PC-3 (cell line): ENCODE data around the gene GPR137B. TPM values are rescaled to one million over a fixed set of nuclear protein-coding genes. Genes with fewer than 3 reads are reported as not detected.

Experiments
- ATAC-seq: fragments of 200-7000 bp; cut with Tn5 transposase; 2 replicates; pipeline ENCODE4 v1.9.1; 2020; ENCODE audit warnings: mild to moderate bottlenecking, moderate library complexity
- BruUV-seq: library from RNA; stranded (reverse); fragments of 400-500 nt; replicated peaks from 2 replicates; lab custom pipeline; 2021; lab: Mats Ljungman, UMichigan
- CTCF ChIA-PET: fragments of 300-600 bp; sonication (Branson Sonifier 250); formaldehyde crosslinking; loops from one replicate; lab custom pipeline; 2022; ENCODE audit warnings: antibody characterized with exemption; lab: Charles Lee
- POLR2A ChIA-PET: fragments of 300-600 bp; sonication (Branson Sonifier 250); formaldehyde crosslinking; loops from one replicate; lab custom pipeline; 2022; ENCODE audit warnings: antibody characterized with exemption; ENCODE audit not compliant: unreplicated experiment; lab: Charles Lee
- DNase-seq: peaks from one replicate; pipeline ENCODE4 v3.0.0-alpha.2; 2015
- H2AFZ ChIP-seq: fragments of 300-600 bp; sonication (generic); 2 replicates; pipeline ENCODE4 v1.6.0; 2016; ENCODE audit warnings: antibody characterized with exemption, low read length
- H3F3A ChIP-seq: fragments of 300-600 bp; sonication (generic); one replicate; pipeline ENCODE4 v1.6.0; 2017; ENCODE audit warnings: antibody characterized with exemption, low read length, control low read depth, mild to moderate bottlenecking; ENCODE audit not compliant: unreplicated experiment
- H3K27ac ChIP-seq: fragments of 300-600 bp; sonication (generic); 2 replicates; pipeline ENCODE4 v1.5.1; 2016; ENCODE audit warnings: mild to moderate bottlenecking, low read length
- H3K27me3 ChIP-seq: fragments of 300-600 bp; sonication (generic); 2 replicates; pipeline ENCODE4 v1.6.1; 2016; ENCODE audit warnings: low read length, mixed read lengths
- H3K36me3 ChIP-seq: fragments of 300-600 bp; sonication (generic); 2 replicates; pipeline ENCODE4 v1.6.1; 2016; ENCODE audit warnings: low read depth, mixed run types, low read length, mixed read lengths
- H3K4me1 ChIP-seq: fragments of 300-600 bp; sonication (generic); 2 replicates; pipeline ENCODE4 v1.5.1; 2016; ENCODE audit warnings: low read length; ENCODE audit not compliant: insufficient read depth
- H3K4me2 ChIP-seq: fragments of 300-600 bp; sonication (generic); 2 replicates; pipeline ENCODE4 v1.6.0; 2016; ENCODE audit warnings: low read length
- H3K4me3 ChIP-seq: fragments of 300-600 bp; sonication (generic); 2 replicates; pipeline ENCODE4 v1.5.1; 2016; ENCODE audit warnings: mild to moderate bottlenecking, low read length, mixed read lengths
- H3K79me2 ChIP-seq: fragments of 300-600 bp; sonication (generic); 2 replicates; pipeline ENCODE4 v1.6.1; 2017; ENCODE audit warnings: low read length, mixed read lengths
- H3K9ac ChIP-seq: fragments of 300-600 bp; sonication (generic); 2 replicates; pipeline ENCODE4 v1.6.0; 2016; ENCODE audit warnings: mild to moderate bottlenecking, low read length
- H3K9me2 ChIP-seq: fragments of 300-600 bp; sonication (generic); replicated peaks from 2 replicates; pipeline ENCODE4 v1.6.1; 2016; ENCODE audit warnings: mixed run types, low read length, mixed read lengths
- H3K9me3 ChIP-seq: fragments of 300-600 bp; sonication (generic); 2 replicates; pipeline ENCODE4 v1.6.1; 2016; ENCODE audit warnings: low read length, mixed read lengths
- H4K20me1 ChIP-seq: fragments of 300-600 bp; sonication (generic); 2 replicates; pipeline ENCODE4 v1.6.1; 2016; ENCODE audit warnings: low read length, mixed read lengths
- CTCF ChIP-seq: fragments of 300-600 bp; sonication (generic); conservative IDR thresholded peaks from 2 replicates; pipeline ENCODE4 v1.5.1; 2017; ENCODE audit warnings: antibody characterized with exemption, low read depth, mild to moderate bottlenecking, low read length
- EZH2 ChIP-seq: fragments of 300-600 bp; sonication (generic); IDR thresholded peaks from one replicate; pipeline ENCODE4 v1.6.1; 2017; ENCODE audit warnings: antibody characterized with exemption, mild to moderate bottlenecking, low read length; ENCODE audit not compliant: unreplicated experiment
- EZH2phosphoT487 ChIP-seq: fragments of 300-600 bp; sonication (generic); IDR thresholded peaks from 2 replicates; pipeline ENCODE4 v1.6.1; 2018; ENCODE audit warnings: mild to moderate bottlenecking, antibody characterized with exemption, low read length, borderline replicate concordance
- intact Hi-C: fragments of 100-400 bp; cut with micrococcal nuclease; formaldehyde crosslinking; loops from 2 replicates; pipeline ENCODE4 v1.9.0; 2023
- total RNA-seq: library from RNA; depleted of rRNA; stranded (reverse); fragments of >200 nt; gene quantifications from 2 replicates; pipeline ENCODE4 v1.2.3, GENCODE V29; 2014

The GPR137B gene
- total RNA-seq, 1 experiment from 2014 or later = 2.3 TPM

- H3K27ac ChIP-seq = no peak overlapping the region
- no peak for TF ChIP-seq EZH2
- TF ChIP-seq CTCF = no peak
- TF ChIP-seq EZH2phosphoT487 = no peak
- ATAC-seq (no peak), DNase-seq (no peak)
- ChIA-PET POLR2A (no interaction called here), CTCF (no interaction called here)
- H3K4me2 ChIP-seq = no peak overlapping the region
- no peaks in the 10 kb centered on the region for H3K36me3 ChIP-seq
- no TSS peak for BruUV-seq
- H3K9me2 ChIP-seq = no peaks in the 10 kb centered on the region
- H2AFZ ChIP-seq = no peak overlapping the region
- no peak overlapping the region for H3K4me3 ChIP-seq
- no peaks in the 10 kb centered on the region for H3K27me3 ChIP-seq
- no peaks in the 10 kb centered on the region for H3K9me3 ChIP-seq
- H3K9ac ChIP-seq = no peak overlapping the region
- no peaks in the 10 kb centered on the region for H4K20me1 ChIP-seq
- H3F3A ChIP-seq = no peaks in the 10 kb centered on the region
- no peaks in the 10 kb centered on the region for H3K4me1 ChIP-seq
- intact Hi-C loops = no loop called here
- H3K79me2 ChIP-seq = no peaks in the 10 kb centered on the region
Measured at GRCh38 chr1:236149003-236149595, 6.8 kb downstream of the GPR137B start.

GRCh38 chr1:236149696-236150228, 7.4 kb downstream of the GPR137B start:
- Histone ChIP-seq H3K27me3 (no peaks in the 10 kb centered on the region), H3K27ac (no peak overlapping the region), H3K4me2 (no peak overlapping the region), H3K9me2 (no peaks in the 10 kb centered on the region), H3F3A (no peaks in the 10 kb centered on the region), H3K9ac (no peak overlapping the region), H3K4me1 (no peaks in the 10 kb centered on the region), H3K79me2 (no peaks in the 10 kb centered on the region), H4K20me1 (no peaks in the 10 kb centered on the region), H3K36me3 (no peaks in the 10 kb centered on the region), H3K9me3 (no peaks in the 10 kb centered on the region), H3K4me3 (no peak overlapping the region), H2AFZ (no peak overlapping the region)
- DNase-seq (no peak), ATAC-seq (no peak)
- TF ChIP-seq EZH2phosphoT487 = no peak
- no peak for TF ChIP-seq CTCF
- no peak for TF ChIP-seq EZH2
- BruUV-seq = no TSS peak
- ChIA-PET CTCF (no interaction called here), POLR2A (no interaction called here)
- intact Hi-C loops = no loop called here

- H2AFZ ChIP-seq = no peak overlapping the region
- H3K9ac ChIP-seq = no peak overlapping the region
- ATAC-seq (no peak), DNase-seq (no peak)
- H3K4me3 ChIP-seq = no peak overlapping the region
- H3F3A ChIP-seq = no peaks in the 10 kb centered on the region
- H3K9me3 ChIP-seq = no peaks in the 10 kb centered on the region
- no peak overlapping the region for H3K4me2 ChIP-seq
- no peaks in the 10 kb centered on the region for H3K4me1 ChIP-seq
- POLR2A ChIA-PET = no interaction called here
- no peaks in the 10 kb centered on the region for H3K79me2 ChIP-seq
- no peaks in the 10 kb centered on the region for H3K36me3 ChIP-seq
- CTCF ChIA-PET = no interaction called here
- BruUV-seq = no TSS peak
- intact Hi-C loops = no loop called here
- H3K9me2 ChIP-seq = no peaks in the 10 kb centered on the region
- H4K20me1 ChIP-seq = no peaks in the 10 kb centered on the region
- no peaks in the 10 kb centered on the region for H3K27me3 ChIP-seq
- TF ChIP-seq CTCF = no peak
- TF ChIP-seq EZH2phosphoT487 = no peak
- TF ChIP-seq EZH2 = no peak
- no peak overlapping the region for H3K27ac ChIP-seq
Measured at GRCh38 chr1:236150311-236150955, 8.1 kb downstream of the GPR137B start.
